Measurements from ENCODE around the gene LRP4.

LRP4 gene

DNA sequence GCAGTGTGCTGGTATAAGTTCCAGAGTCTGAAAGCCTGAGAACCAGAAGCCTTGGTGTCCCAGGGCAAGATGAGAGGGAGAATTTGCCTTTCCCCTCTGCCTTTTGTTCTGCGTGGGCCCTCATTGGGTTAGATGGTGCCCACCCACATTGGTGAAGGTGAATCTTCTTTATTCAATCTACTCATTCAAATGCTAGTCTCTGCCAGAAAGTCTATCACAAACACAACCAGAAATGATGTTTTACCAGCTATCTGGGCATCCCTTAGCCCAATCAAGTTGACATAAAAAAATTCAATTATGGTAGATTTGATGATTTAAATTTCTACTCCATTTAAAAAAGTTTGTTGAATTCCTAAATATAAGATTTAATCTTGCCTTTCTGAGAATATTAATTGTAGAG, 40.4 kb upstream of the LRP4 start:
- H3K36me3 ChIP-seq, result no peaks in the 10 kb centered on the region; the same call in 1 of the 2 replicates
- no peak overlapping the region for H3K27ac ChIP-seq
- H3K4me3 ChIP-seq (ENCODE audit: low read depth, low read length), result no peak overlapping the region
- H3K9me3 ChIP-seq (ENCODE audit: severe bottlenecking), result no peaks in the 10 kb centered on the region
- TF ChIP-seq, protein P1, sequence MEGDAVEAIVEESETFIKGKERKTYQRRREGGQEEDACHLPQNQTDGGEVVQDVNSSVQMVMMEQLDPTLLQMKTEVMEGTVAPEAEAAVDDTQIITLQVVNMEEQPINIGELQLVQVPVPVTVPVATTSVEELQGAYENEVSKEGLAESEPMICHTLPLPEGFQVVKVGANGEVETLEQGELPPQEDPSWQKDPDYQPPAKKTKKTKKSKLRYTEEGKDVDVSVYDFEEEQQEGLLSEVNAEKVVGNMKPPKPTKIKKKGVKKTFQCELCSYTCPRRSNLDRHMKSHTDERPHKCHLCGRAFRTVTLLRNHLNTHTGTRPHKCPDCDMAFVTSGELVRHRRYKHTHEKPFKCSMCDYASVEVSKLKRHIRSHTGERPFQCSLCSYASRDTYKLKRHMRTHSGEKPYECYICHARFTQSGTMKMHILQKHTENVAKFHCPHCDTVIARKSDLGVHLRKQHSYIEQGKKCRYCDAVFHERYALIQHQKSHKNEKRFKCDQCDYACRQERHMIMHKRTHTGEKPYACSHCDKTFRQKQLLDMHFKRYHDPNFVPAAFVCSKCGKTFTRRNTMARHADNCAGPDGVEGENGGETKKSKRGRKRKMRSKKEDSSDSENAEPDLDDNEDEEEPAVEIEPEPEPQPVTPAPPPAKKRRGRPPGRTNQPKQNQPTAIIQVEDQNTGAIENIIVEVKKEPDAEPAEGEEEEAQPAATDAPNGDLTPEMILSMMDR (IDR thresholded peaks at IDR 0.05; ENCODE audit: low read depth, low read length), result no peak
- DNase-seq, result no peak
- no peaks in the 10 kb centered on the region for H3K27me3 ChIP-seq (ENCODE audit: insufficient read depth, low read depth, severe bottlenecking)

- DNase-seq, result no peak
- TF ChIP-seq, protein P1 (IDR thresholded peaks at IDR 0.05; ENCODE audit: low read depth, low read length), result no peak
- Histone ChIP-seq H3K27me3 (ENCODE audit: insufficient read depth, low read depth, severe bottlenecking) (no peaks in the 10 kb centered on the region), H3K9me3 (ENCODE audit: severe bottlenecking) (no peaks in the 10 kb centered on the region), H3K4me3 (ENCODE audit: low read depth, low read length) (no peak overlapping the region), H3K36me3 (no peaks in the 10 kb centered on the region), H3K27ac (no peak overlapping the region)
Measured at GRCh38 chr11:46953093-46953492, 34.7 kb upstream of the LRP4 start.

DNA sequence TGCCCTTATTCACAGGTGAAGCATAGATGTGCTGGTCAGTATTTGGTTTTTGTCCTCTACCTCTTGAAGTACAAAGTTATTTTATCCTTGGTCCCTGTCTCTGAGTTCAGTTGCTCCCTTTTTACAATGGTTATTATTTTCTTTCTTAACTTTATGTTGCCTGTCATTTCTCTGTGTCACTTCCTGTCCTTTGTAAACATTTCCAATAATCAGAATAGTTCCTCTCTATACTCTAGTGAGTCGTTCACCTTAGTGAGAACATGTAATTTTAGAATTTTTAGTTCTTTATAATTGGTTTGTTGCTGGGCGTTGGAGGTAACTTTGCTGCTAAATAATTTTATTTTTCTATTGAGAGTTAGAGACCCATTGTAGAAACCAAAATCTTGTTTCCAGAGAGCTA, 34.2 kb upstream of the LRP4 start:
- TF ChIP-seq, protein P1 (IDR thresholded peaks at IDR 0.05; ENCODE audit: low read depth, low read length), result no peak
- H3K27ac ChIP-seq, result no peak overlapping the region
- no peak for DNase-seq
- H3K36me3 ChIP-seq, result no peaks in the 10 kb centered on the region
- no peaks in the 10 kb centered on the region for H3K27me3 ChIP-seq (ENCODE audit: insufficient read depth, low read depth, severe bottlenecking)
- no peak overlapping the region for H3K4me3 ChIP-seq (ENCODE audit: low read depth, low read length)
- H3K9me3 ChIP-seq (ENCODE audit: severe bottlenecking), result no peaks in the 10 kb centered on the region

DNA sequence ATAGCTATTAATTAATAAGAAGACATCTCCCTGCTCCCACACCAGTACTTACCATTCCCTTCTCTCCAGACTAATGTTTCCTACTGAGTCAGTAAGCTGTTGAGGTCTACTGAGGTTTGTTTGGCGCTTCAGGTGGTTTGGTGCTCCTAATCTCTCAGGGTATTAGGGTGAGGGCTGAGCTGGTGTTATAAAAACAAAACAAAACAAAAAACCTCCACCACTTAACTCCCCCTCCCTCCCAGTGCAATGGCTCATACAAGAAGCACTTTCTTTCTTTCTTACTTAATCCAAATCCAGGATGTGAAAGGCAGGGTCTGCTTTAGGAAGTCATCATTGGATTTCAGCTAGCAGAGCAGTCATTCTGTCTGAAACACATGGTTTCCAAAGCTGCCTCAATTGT, 33.5 kb upstream of the LRP4 start:
- Histone ChIP-seq H3K9me3 (ENCODE audit: severe bottlenecking) (no peaks in the 10 kb centered on the region), H3K4me3 (ENCODE audit: low read depth, low read length) (no peak overlapping the region), H3K36me3 (no peaks in the 10 kb centered on the region), H3K27ac (no peak overlapping the region), H3K27me3 (ENCODE audit: insufficient read depth, low read depth, severe bottlenecking) (no peaks in the 10 kb centered on the region)
- peak; percentile 49 for DNase-seq
- TF ChIP-seq, protein P1 (IDR thresholded peaks at IDR 0.05; ENCODE audit: low read depth, low read length), result no peak

GRCh38 chr11:46949297-46949696, 30.9 kb upstream of the LRP4 start:
- no peak overlapping the region for H3K4me3 ChIP-seq (ENCODE audit: low read depth, low read length)
- DNase-seq, result no peak
- H3K36me3 ChIP-seq, result no peaks in the 10 kb centered on the region
- TF ChIP-seq, protein P1 (IDR thresholded peaks at IDR 0.05; ENCODE audit: low read depth, low read length), result no peak
- no peaks in the 10 kb centered on the region for H3K27me3 ChIP-seq (ENCODE audit: insufficient read depth, low read depth, severe bottlenecking)
- H3K9me3 ChIP-seq (ENCODE audit: severe bottlenecking), result no peaks in the 10 kb centered on the region
- no peak overlapping the region for H3K27ac ChIP-seq

GRCh38 chr11:46948378-46949131, 30.2 kb upstream of the LRP4 start:
- no peaks in the 10 kb centered on the region for H3K27me3 ChIP-seq (ENCODE audit: insufficient read depth, low read depth, severe bottlenecking)
- no peak for DNase-seq
- TF ChIP-seq, protein P1 (IDR thresholded peaks at IDR 0.05; ENCODE audit: low read depth, low read length), result no peak
- H3K36me3 ChIP-seq, result no peaks in the 10 kb centered on the region
- no peaks in the 10 kb centered on the region for H3K9me3 ChIP-seq (ENCODE audit: severe bottlenecking)
- no peak overlapping the region for H3K27ac ChIP-seq
- no peak overlapping the region for H3K4me3 ChIP-seq (ENCODE audit: low read depth, low read length)

All from WERI-Rb-1 (cell line).